HepG2 (cell line): Measurements from ENCODE around the gene MAMSTR. TPM values are rescaled to one million over a fixed set of nuclear protein-coding genes. Genes with fewer than 3 reads are reported as not detected.

Experiments
- DR1 ChIP-seq: sonication (generic); formaldehyde crosslinking; IDR thresholded peaks from 2 replicates; pipeline ENCODE4 v1.8.0; 2021; ENCODE audit warnings: mild to moderate bottlenecking, missing genetic modification reagents, inconsistent platforms
- EZH2 ChIP-seq: conservative IDR thresholded peaks from 2 replicates; pipeline ENCODE4 v1.6.1; 2012; ENCODE audit warnings: mild to moderate bottlenecking, low read depth, low read length, moderate library complexity
- FOXM1 ChIP-seq: sonication (generic); formaldehyde crosslinking; IDR thresholded peaks from 2 replicates; pipeline ENCODE4 v1.5.0; 2020; ENCODE audit warnings: missing genetic modification reagents
- HOXA7 ChIP-seq: sonication (generic); formaldehyde crosslinking; IDR thresholded peaks from 2 replicates; pipeline ENCODE4 v1.8.1; 2022; ENCODE audit warnings: mild to moderate bottlenecking, missing genetic modification reagents, moderate library complexity
- IKZF1 ChIP-seq: fragments of 450-650 bp; IDR thresholded peaks from 2 replicates; pipeline ENCODE4 v1.7.1; 2016
- KMT2B ChIP-seq: IDR thresholded peaks from 2 replicates; pipeline ENCODE4 v1.6.1; 2016; ENCODE audit warnings: missing genetic modification reagents, missing compliant biosample characterization
- MATR3 ChIP-seq: sonication (generic); formaldehyde crosslinking; IDR thresholded peaks from 2 replicates; pipeline ENCODE4 v1.4.0; 2020; ENCODE audit warnings: missing genetic modification reagents
- NFE2L1 ChIP-seq: sonication (generic); formaldehyde crosslinking; IDR thresholded peaks from 2 replicates; pipeline ENCODE4 v1.4.0; 2020; ENCODE audit warnings: missing genetic modification reagents, mild to moderate bottlenecking, borderline replicate concordance
- RFXAP ChIP-seq: sonication (generic); formaldehyde crosslinking; IDR thresholded peaks from 2 replicates; pipeline ENCODE4 v1.4.0; 2020; ENCODE audit warnings: missing genetic modification reagents, borderline replicate concordance
- RORA ChIP-seq: sonication (generic); formaldehyde crosslinking; IDR thresholded peaks from 2 replicates; pipeline ENCODE4 v1.5.0; 2020; ENCODE audit warnings: mild to moderate bottlenecking, missing genetic modification reagents, moderate library complexity
- TOPORS ChIP-seq: sonication (generic); formaldehyde crosslinking; IDR thresholded peaks from 2 replicates; pipeline ENCODE4 v1.8.0; 2023; ENCODE audit warnings: mild to moderate bottlenecking, missing genetic modification reagents
- ZBTB7A ChIP-seq: sonication (generic); formaldehyde crosslinking; IDR thresholded peaks from 2 replicates; pipeline ENCODE4 v1.8.0; 2022; ENCODE audit warnings: mild to moderate bottlenecking, missing genetic modification reagents
- ZFP1 ChIP-seq: IDR thresholded peaks from 2 replicates; pipeline ENCODE4 v1.6.1; 2016
- ZFP36L1 ChIP-seq: sonication (generic); formaldehyde crosslinking; IDR thresholded peaks from 2 replicates; pipeline ENCODE4 v1.8.0; 2022; ENCODE audit warnings: mild to moderate bottlenecking, missing genetic modification reagents, moderate library complexity
- ZNF263 ChIP-seq: sonication (generic); formaldehyde crosslinking; IDR thresholded peaks from 2 replicates; pipeline ENCODE4 v1.4.0; 2020; ENCODE audit warnings: missing genetic modification reagents
- ZNF432 ChIP-seq: sonication (generic); formaldehyde crosslinking; IDR thresholded peaks from 2 replicates; pipeline ENCODE4 v1.5.0; 2020; ENCODE audit warnings: missing genetic modification reagents, mild to moderate bottlenecking, borderline replicate concordance
- ZNF549 ChIP-seq: sonication (generic); formaldehyde crosslinking; IDR thresholded peaks from 2 replicates; pipeline ENCODE4 v1.5.0; 2020; ENCODE audit warnings: missing genetic modification reagents
- ZNF839 ChIP-seq: sonication (generic); formaldehyde crosslinking; IDR thresholded peaks from 2 replicates; pipeline ENCODE4 v1.4.0; 2020; ENCODE audit warnings: missing genetic modification reagents, mild to moderate bottlenecking, borderline replicate concordance
- ZSCAN22 ChIP-seq: sonication (generic); formaldehyde crosslinking; IDR thresholded peaks from 2 replicates; pipeline ENCODE4 v1.4.0; 2020; ENCODE audit warnings: mild to moderate bottlenecking, missing genetic modification reagents
- polyA plus RNA-seq, 8 experiments: library from polyadenylated mRNA; depleted of rRNA in 3 of 8; stranded (reverse) in 7 of 8; unstranded in 1 of 8; fragments of >200 nt; fragmentation: Illumina TruSeq in 4 of 8; extraction: Trizol in 4 of 8; gene quantifications; 2 replicates each; pipeline versions ENCODE4 v1.2.1 to v1.2.3, GENCODE V29; 2011 to 2016; ENCODE audit warnings: low read depth in 4 of 8, missing spikeins in 1 of 8, mixed read lengths in 1 of 8; ENCODE audit not compliant: insufficient read depth in 1 of 8
- total RNA-seq, 5 experiments: library from RNA; depleted of rRNA; stranded (reverse); fragments of >200 nt; fragmentation: Illumina TruSeq; extraction: Trizol; gene quantifications; 2 replicates each; pipeline ENCODE4 v1.2.3, GENCODE V29; 2016; ENCODE audit warnings: low read depth in 1 of 5
- TF ChIP-seq, protein P1 (sequence below): sonication (generic); formaldehyde crosslinking; IDR thresholded peaks from 2 replicates; pipeline ENCODE4 v1.5.1; 2020; ENCODE audit warnings: missing genetic modification reagents, mild to moderate bottlenecking, borderline replicate concordance
- TF ChIP-seq, protein P2 (sequence below): IDR thresholded peaks from 2 replicates; pipeline ENCODE4 v1.6.1; 2018; ENCODE audit warnings: missing genetic modification reagents, mild to moderate bottlenecking, missing compliant biosample characterization
- TF ChIP-seq, protein P3 (sequence below): sonication (generic); formaldehyde crosslinking; IDR thresholded peaks from 2 replicates; pipeline ENCODE4 v1.8.1; 2023; ENCODE audit warnings: mild to moderate bottlenecking, missing genetic modification reagents
- TF ChIP-seq, protein P4 (sequence below): sonication (generic); formaldehyde crosslinking; IDR thresholded peaks from 2 replicates; pipeline ENCODE4 v1.8.0; 2023; ENCODE audit warnings: mild to moderate bottlenecking, missing genetic modification reagents

MAMSTR gene
- total and polyA plus RNA-seq, 2 of the 13 experiments (the other 11 are each of a cell fraction or from before 2014, with no cell fraction given), result 2.2 to 2.4 TPM

DNA sequence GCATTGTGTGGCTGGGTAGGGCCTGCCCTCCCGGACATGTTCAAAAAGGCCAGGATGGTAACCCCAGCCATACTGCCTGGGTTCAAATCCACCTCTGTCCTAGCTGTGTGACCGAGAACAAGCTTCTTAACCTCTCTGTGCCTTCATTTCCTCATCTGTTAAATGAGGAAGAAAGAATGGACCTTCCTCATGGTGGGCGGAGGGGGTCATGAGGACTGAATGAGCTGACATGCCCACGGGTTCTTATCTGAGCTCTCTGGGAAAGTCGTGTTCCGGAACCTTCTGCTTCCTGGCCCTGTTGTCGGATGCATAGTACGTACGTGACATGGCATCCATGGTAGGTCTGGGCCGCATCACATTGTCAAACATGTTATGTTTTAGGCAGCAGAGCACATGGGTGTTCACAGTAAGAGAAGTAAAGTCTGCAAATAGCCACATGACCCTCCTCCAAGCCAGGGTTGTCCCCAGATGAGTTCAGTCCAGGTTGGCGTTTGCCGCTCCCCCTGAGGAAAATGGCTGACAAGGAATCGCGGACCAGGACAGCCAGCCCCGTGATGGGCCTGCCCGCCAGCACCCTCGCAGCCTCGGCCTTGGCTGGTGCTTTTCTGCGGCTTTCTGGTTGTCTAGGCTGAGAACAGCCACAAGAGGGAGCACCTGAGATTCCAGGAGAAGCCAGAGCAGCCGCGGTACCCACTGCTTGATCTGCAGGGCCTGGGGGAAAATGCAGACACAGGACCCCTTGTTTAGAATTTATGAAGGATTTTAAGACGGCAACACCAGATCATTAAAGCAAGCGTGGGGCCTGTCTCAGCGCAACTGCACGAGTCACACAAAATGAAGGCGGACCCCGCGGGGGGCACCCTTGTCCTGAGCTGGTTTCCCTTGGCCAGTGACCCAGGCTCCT lies 44.4 kb downstream of the MAMSTR start (continued):
- TF ChIP-seq, protein P1, sequence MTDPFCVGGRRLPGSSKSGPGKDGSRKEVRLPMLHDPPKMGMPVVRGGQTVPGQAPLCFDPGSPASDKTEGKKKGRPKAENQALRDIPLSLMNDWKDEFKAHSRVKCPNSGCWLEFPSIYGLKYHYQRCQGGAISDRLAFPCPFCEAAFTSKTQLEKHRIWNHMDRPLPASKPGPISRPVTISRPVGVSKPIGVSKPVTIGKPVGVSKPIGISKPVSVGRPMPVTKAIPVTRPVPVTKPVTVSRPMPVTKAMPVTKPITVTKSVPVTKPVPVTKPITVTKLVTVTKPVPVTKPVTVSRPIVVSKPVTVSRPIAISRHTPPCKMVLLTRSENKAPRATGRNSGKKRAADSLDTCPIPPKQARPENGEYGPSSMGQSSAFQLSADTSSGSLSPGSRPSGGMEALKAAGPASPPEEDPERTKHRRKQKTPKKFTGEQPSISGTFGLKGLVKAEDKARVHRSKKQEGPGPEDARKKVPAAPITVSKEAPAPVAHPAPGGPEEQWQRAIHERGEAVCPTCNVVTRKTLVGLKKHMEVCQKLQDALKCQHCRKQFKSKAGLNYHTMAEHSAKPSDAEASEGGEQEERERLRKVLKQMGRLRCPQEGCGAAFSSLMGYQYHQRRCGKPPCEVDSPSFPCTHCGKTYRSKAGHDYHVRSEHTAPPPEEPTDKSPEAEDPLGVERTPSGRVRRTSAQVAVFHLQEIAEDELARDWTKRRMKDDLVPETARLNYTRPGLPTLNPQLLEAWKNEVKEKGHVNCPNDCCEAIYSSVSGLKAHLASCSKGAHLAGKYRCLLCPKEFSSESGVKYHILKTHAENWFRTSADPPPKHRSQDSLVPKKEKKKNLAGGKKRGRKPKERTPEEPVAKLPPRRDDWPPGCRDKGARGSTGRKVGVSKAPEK, result no peak
- no peak for TF ChIP-seq IKZF1
- no peak for TF ChIP-seq MATR3
- TF ChIP-seq ZBTB7A (CRISPR knock-in tag), result no peak
- TF ChIP-seq HOXA7, result no peak
- TF ChIP-seq ZFP36L1 (CRISPR knock-in tag), result no peak
- no peak for TF ChIP-seq KMT2B (CRISPR knock-in tag)
- TF ChIP-seq FOXM1 (CRISPR knock-in tag), result no peak
- TF ChIP-seq ZNF839 (CRISPR knock-in tag), result 0 out of 2 replicates have a peak, but pooled peaks have one; percentile 38
- no peak for TF ChIP-seq RORA (CRISPR knock-in tag)
- TF ChIP-seq, protein P2, sequence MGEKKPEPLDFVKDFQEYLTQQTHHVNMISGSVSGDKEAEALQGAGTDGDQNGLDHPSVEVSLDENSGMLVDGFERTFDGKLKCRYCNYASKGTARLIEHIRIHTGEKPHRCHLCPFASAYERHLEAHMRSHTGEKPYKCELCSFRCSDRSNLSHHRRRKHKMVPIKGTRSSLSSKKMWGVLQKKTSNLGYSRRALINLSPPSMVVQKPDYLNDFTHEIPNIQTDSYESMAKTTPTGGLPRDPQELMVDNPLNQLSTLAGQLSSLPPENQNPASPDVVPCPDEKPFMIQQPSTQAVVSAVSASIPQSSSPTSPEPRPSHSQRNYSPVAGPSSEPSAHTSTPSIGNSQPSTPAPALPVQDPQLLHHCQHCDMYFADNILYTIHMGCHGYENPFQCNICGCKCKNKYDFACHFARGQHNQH (CRISPR knock-in tag), result peak; percentile 26; the same call in 1 of the 2 replicates
- TF ChIP-seq, protein P3, sequence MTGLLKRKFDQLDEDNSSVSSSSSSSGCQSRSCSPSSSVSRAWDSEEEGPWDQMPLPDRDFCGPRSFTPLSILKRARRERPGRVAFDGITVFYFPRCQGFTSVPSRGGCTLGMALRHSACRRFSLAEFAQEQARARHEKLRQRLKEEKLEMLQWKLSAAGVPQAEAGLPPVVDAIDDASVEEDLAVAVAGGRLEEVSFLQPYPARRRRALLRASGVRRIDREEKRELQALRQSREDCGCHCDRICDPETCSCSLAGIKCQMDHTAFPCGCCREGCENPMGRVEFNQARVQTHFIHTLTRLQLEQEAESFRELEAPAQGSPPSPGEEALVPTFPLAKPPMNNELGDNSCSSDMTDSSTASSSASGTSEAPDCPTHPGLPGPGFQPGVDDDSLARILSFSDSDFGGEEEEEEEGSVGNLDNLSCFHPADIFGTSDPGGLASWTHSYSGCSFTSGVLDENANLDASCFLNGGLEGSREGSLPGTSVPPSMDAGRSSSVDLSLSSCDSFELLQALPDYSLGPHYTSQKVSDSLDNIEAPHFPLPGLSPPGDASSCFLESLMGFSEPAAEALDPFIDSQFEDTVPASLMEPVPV, result no peak
- no peak for TF ChIP-seq NFE2L1
- no peak for TF ChIP-seq ZSCAN22 (CRISPR knock-in tag)
- TF ChIP-seq, protein P4, sequence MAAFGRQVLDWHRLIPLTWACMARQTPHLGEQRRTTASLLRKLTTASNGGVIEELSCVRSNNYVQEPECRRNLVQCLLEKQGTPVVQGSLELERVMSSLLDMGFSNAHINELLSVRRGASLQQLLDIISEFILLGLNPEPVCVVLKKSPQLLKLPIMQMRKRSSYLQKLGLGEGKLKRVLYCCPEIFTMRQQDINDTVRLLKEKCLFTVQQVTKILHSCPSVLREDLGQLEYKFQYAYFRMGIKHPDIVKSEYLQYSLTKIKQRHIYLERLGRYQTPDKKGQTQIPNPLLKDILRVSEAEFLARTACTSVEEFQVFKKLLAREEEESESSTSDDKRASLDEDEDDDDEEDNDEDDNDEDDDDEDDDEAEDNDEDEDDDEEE (CRISPR knock-in tag), result no peak
- TF ChIP-seq EZH2, result no peak
- 0 out of 2 replicates have a peak, but pooled peaks have one; percentile 44 for TF ChIP-seq DR1 (CRISPR knock-in tag)
- no peak for TF ChIP-seq ZFP1 (CRISPR knock-in tag)
- 0 out of 2 replicates have a peak, but pooled peaks have one; percentile 44 for TF ChIP-seq ZNF263
- no peak for TF ChIP-seq RFXAP
- TF ChIP-seq ZNF549 (CRISPR knock-in tag), result no peak
- no peak for TF ChIP-seq ZNF432 (CRISPR knock-in tag)
- TF ChIP-seq TOPORS (CRISPR knock-in tag), result no peak
